ENCODE measurements around the gene MATN4.

MATN4 gene

DNA sequence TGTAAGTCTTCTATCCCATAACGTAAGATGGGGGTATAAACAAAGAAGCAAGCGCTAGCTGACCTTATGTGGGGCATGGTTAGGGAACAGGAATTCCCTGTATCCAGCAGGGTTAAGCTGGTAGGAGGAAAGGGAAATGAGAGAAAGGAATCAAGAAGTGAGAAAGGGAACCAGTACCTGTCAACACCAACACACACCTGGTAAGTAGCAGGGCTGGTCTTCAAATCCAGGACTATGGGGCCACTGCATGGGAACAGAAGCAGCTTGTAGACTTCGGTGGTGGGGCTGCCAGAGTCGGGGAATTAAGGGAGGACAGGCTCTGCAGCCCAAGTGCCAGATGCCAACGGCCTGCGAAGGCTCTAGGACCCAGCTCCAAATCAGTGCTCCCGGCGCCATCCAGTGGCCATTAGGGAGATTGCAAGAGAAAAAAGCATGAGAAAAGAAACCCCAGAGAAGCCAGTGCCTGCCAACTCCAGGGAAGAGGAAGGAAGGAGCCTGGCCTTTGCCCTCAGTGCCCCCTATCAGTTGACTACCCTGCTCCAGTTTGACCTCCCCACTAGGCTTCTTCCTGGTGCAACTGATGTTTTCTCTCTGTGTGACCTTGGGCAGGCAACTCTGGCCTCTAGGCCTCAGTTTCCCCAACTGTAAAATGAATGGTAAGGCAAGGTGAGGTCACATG, 17.3 kb downstream of the MATN4 start:
- DNase-seq (ENCODE audit: low read depth in 2 of 2), result peak; percentile 45 to 62

DNA sequence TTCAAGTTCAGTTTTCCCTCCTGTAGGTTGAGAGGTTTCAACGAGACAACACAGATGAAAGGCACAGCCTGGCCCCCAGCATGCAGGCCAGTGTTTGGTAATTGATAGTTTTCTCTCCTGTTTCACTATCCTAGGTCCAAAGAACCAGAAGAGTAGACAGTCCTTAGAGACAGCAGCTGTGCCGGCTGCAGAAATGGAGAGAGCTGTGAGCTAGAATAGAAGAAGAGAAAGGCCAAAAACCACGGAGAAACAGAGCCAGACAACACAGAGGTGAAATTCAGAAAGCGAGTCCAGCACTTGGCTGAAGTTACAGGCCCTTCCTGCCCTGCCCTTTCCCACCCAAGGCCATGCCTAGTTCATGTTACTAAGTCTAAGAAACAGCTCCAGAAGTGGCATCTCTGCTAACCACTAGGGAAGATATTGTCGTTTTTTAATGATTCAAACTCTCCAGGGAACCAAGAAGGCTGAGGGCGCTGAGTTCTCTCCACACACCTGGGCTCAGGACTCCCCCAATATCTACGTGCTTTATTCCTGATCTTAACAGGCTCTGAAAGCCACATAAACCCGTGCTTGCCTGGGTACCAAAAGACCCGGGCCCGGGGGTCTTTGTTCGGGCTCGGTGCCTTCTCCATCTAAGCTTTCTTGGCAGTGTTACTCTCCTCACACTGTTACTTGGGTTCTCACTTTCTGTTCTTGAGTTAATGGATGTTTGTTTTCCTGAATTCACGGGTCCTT, 18.0 kb downstream of the MATN4 start:
- DNase-seq (ENCODE audit: low read depth in 2 of 2), result no peak

DNA sequence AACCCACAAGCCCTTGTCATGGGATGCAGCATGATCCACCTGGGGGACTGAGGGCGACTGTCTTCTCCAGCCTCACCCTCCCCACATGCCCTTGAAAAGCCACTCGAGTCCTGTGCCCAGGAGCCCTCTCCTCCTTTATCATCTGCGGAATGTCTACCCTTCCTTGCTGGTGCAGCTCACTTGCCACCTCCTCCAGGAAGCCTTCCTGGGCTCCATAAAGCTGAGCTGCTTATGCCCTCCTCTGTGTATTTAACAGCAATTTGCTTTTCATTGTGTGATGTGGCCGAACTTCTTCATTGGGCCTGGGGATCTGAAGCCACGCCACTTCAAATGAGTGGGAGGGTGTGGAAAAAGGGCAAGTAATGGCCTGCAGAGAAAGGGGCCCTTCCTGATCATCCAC, 19.2 kb downstream of the MATN4 start:
- no peak for DNase-seq (ENCODE audit: low read depth in 2 of 2)

DNA sequence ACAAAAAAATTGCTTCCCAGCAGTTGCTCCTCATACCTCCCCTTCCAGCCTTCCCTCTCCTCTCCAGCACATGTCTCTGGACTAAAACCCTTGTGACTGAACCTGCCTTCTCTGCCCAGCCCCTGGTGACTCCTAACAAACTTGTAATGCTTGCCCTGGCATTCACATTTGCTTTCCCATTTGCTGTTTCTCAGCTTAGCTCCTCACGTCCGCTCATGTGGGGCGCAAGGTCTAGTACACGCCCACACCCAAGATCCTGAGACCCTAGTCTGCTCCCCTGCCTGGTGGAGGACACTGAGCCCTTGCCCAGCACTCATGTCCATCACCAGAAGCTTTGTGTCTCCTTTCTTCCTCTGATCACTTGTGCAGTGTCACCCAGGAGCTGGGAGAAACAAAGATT, 19.7 kb downstream of the MATN4 start:
- DNase-seq (ENCODE audit: low read depth in 2 of 2), result no peak

DNA sequence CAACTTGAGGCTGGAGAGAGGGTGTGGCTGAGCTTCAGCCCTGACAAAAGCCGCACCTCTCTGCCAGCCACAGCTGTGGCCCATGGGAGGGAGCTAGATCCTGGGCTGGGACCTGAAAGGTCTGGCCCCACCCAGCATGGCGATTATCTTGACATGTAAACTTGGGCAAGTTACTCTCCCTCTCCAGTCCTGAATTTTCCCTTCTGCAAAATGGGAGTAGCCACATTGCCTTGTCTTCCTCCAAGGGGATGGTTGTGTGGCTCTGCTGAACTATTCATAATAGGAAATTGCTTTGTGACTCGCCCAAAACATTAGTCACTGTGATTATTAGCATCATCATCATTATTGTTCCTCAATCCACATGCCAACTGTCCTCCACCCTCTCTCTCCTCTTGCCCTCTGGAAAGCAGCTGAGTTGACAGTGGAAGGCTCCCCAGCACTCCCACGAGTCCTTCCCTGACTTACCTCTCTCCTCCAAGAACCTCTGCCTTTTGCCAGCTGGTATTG, 24.5 kb downstream of the MATN4 start:
- no peak for DNase-seq (ENCODE audit: low read depth in 2 of 2)

DNA sequence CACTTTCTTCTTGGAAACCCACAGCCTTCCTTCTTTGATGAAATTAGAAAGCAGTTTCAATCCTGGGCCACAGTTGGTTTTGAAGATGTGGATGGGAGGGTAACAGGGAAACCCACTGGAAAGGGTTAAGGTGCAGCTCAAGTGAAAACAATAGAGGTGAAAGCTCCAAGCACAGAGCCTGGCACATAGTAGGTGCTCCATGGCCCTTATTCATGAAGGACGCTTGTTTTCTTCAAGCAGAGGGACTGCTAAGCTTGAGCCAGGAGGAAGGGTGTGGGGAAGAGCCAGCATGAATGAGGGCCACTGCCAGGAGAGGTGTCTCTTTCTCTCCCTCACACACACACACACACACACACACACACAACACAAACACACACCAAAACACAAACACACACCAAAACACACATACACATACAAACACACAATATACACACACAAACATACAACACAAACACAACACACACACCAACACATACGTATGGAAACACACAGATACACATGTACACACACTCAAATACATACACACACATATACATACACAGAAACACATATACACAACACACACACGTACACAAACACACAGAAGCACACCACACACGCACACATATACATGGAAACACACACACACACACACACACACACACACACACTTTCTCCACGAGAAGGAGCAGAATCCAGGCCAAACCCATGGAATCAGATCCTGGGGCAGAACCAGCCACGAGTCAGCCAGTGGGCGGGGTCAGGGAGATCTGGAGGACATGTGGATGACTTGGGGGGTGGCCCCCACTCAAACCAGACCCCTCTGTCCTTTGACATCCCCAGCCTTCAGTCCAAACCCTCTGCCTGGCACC, 25.2 kb downstream of the MATN4 start:
- no peak for DNase-seq (ENCODE audit: low read depth in 2 of 2)

DNA sequence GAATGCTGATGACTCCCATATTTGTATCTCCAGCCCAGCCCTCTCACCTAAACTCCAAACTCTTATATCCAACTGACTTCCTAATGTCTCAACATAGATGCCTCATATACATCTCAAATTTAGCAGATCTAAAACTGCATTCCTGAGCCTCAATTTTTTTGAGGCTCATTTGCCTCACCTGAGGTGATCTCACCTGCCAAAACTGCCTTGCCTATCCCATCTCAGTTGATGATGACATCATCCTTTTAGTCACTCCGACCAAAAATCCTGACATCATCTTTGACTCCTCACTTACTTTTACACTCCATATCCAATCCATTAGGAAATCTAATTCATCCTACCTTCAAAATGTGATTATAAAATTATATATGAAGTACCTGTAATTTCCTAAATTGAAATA, 28.1 kb downstream of the MATN4 start:
- DNase-seq (ENCODE audit: low read depth in 2 of 2), result no peak

DNA sequence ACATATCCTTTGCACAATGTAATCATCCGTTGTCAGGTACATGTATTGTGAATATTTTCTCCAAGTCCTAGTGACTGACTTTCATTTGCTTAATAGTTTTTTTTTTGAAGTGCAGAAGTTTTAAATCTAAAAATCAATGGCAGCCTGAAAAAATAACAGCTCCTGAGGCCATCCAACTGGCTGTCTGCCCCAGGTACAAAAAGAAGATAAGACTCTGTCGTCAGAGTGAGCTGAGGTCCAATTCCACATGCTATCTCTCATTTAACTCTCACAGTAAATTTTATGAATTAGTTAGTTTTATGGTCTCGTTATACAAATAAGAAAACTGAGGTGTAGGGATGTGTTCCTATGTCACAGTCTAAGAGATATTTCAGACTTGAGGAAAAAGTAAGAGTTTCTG, 32.8 kb downstream of the MATN4 start:
- DNase-seq (ENCODE audit: low read depth in 2 of 2), result no peak

DNA sequence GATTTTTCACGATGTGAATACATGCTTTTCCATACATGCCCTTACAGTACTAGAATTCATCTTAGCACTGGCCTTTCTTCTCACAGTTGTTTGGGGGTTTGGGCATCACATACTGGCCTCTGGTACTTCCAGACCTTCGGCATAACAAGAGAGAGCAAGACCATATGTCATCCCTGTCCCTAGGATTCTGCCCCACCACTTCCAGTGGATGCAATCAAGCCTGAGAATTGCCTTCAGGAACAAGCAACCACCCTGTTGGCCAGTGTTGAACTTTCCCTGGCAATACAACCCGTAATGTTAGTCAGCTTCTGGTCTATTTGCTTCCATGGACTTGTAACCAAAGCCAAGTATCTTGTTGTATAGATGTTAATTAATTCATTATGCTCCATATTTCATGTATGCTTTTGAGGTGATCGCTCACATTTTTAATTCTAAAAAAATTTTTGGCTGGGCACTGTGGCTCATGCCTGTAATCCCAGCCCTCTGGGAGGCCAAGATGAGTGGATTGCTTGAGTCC, 38.3 kb downstream of the MATN4 start:
- DNase-seq (ENCODE audit: low read depth in 2 of 2), result no peak

DNA sequence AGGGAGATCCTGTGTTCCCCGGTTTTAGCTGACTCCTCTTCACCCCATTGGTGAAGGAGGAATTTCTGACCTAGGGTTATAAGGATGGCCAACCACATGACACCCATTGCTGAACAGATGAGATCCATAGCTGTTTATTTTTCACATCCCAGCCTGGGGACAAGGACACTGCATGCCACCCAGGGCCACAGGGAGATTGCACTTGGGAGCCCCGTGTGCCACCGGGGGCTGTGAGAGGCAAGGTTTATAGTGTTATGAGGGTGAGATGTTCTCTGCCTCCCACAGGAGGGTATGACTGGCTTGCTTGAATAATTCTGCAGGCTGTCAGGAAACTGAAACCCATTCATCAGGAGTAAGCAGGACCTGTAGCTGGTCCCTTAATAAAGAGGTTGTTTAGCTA, 39.0 kb downstream of the MATN4 start:
- DNase-seq (ENCODE audit: low read depth in 2 of 2), result no peak

DNA sequence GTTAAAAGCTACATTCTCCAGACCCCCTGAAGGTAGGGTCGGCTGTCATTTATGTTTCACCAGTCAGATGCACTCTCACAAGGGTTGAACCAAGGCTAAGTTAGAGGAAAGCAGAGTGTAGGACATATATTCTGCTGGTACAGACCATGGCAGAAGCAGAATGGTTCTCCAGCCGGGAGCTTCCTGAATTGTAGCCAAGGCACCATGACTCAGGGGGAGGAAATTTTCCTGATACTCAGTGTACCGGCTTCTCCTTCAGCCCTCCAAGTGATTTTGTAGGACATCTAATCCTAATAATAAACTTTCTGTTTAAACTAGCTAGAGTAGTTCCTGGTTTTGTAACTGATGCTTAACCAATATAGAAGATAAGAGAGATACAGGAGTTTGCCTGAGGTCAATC, 39.6 kb downstream of the MATN4 start:
- DNase-seq (ENCODE audit: low read depth in 2 of 2), result no peak

DNA sequence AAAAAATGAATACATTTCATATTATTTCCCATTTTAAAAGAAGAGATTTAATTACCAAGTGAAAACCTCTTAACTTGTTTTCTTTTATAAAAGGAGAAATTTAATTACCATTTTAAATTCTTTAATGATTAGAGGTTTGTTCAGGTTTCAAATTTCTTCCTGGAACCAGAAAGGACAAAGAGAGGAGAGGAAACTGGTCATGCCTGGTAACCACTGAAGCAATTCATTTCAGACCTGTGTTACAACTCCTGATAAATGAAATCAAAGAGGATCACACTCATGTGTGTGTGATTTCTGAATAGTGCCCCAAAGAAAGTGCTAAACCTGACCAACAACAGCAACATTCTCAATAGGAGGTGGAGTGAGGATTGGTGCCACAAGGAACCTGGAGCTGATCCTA, 41.1 kb downstream of the MATN4 start:
- no peak for DNase-seq (ENCODE audit: low read depth in 2 of 2)

DNA sequence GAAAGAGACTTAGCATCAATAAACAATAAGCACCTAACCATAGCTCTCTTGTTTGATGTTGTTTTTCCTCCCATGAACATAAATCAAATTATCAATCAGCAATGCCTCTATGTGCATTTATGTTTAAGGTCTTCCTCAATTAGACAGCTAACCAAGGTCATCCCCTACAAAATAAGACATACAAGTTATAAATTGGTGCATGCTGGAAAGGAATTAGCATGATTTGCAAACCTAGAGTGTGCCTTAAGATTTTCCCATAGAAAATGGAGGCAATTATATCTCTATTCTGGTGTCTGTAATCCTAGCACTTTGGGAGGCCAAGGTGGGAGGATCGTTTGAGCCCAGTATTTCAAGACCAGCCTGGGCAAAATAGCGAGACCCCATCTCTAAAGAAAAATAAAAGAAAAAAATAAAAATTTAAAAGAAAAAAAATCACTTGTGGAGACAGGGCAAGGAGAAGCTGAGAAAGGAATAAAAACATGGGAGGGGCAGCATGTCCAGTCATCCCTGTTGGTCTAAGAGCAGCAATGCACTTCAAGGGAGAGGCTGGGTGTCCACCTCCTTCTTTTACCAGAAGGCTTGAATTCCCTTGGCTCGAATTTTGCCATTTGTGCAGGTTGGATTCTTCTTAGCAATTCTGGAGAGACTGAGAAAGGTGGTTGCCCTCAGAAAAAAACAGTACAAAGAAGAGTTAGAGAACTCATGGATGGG, 44.4 kb downstream of the MATN4 start:
- no peak for DNase-seq (ENCODE audit: low read depth in 2 of 2)

DNA sequence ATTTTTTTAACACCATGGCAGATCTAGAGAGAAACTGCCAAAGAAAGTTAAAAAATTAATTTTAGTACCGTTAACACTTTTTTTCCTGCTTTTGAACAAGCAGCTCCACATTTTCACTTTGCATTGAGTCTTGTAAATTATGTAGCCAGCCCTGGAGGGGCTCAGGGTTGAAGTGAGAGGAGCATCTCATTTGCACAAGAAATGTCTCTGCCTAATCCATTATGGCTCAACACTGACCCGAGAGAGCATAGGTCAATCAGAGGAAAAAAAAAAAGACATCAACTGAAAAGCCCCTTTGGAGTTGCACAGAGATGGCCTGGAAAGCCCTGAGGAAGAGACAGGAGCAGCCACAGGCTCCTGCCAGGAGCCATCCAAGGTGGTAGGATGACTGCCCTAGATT, 49.4 kb downstream of the MATN4 start:
- DNase-seq (ENCODE audit: low read depth in 2 of 2), result no peak

DNA sequence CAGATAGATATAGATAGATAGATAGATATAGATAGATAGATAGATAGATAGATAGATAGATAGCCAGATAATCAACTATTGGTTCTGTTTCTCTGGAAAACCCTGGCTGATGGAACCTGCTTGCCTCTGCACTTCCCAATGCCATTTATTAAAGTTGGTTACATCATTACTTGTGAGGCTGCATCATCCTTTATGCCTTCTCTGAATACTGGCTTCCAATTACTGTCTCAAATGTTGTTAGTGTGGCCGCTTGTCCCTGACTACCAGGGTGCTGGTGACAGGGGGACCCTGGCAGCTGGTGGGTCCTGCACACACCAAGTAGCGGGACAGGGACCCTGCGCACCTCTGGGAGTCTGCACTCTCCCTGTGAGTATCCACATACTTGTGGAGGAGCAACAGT, 49.8 kb downstream of the MATN4 start:
- no peak for DNase-seq (ENCODE audit: low read depth in 2 of 2)

DNA sequence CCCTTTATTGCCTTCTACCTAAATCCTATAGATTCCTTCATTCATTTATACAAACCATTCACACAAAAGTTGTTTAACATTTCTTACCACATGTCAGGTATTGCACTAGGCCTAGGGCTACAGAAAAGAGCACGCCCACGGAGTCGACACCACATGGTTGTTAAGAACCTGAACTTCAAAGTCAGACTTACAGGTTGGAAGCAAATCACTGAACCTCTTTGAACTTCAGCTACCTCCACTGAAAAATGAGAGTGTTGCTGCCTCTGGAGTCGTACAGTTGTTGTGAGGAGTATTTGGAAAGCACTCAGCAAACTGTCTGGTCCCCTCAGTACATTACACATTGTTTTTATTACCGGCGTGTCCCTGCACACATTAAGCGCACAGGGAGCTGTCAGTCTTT, 50.4 kb downstream of the MATN4 start:
- no peak for DNase-seq (ENCODE audit: low read depth in 2 of 2)

DNA sequence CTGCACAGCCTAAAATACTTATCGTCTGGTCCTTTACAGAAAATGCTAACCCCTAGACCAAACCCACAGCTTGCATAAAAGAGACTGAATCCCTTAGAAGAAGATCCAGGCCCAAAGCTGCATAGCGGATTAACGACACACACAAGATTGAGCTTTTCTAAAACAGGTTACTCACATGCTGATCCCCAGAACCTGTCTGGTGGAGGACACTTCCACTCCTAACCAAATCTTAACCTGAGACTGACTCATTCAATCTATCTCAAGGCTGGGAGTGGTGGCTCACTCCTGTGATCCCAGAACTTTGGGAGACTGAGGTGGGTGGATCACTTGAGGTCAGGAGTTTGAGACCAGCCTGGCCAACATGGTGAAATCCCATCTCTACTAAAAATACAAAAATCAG, 50.9 kb downstream of the MATN4 start:
- no peak for DNase-seq (ENCODE audit: low read depth in 2 of 2)

DNA sequence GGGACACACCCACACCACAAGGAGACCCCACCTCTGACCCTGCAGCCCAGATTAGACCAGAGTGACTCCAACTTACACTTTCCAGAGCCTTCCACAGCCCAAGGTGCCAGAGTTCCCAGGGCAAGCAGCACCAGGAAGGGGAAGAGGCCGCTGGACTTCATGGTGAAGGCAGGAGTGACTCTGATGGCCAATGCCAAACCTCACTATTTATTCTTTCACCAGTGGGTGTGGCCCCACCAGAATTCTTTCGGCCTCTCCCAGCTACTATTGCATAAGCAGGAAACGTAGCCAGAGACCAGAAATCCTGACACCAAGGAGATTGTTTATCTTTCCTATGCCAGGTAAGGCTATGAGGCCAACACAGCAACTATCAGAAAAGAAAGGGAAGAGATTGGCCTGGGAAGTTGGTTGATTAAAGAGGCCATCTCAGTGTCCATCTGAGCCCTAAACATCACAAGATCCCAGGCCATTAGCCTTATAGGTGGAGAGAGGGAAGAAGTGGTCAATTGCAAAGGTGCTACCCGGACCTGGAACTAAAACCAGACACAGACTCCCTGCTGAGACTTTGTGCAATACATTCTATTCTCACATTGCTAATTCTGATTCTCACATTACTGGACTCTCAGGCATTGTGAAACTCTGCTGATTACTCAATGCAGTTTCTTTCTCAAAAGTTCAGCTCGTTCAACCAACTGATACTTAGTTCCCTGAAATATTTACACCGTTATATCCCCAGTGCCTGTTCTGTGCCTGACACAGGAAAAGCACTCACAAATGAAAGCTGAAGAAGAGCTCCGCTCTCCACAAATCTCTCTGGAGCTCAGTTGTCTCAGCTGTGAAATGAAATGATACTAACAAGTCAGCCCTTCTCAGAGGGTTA, 53.5 kb downstream of the MATN4 start, which contains the start of gene SLPI:
Gene SLPI (minus strand): TSS at position 182 of the 880 bp plus-strand sequence. CDS start 21 bp downstream, at position 161.
- DNase-seq (ENCODE audit: low read depth in 2 of 2), result no peak

DNA sequence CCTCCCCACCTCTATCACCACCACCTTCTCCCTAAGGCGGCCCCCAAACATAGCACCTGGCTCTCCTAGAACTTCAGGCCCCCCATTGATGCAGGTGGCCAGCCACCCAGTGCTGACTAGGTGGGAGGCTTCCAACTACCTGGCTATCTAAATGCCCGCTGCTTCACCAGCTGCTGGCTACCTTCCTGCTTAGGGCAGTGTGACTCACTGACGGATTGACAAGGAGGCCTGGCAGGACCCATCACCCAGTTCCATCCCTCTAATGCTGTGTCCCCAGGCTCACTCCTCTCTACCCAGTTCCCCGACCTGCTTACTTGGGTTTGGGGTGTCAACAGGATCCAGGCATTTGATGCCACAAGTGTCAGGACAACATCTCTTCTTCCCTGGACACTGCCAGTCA, 54.8 kb downstream of the MATN4 start:
- no peak for DNase-seq (ENCODE audit: low read depth in 2 of 2)

DNA sequence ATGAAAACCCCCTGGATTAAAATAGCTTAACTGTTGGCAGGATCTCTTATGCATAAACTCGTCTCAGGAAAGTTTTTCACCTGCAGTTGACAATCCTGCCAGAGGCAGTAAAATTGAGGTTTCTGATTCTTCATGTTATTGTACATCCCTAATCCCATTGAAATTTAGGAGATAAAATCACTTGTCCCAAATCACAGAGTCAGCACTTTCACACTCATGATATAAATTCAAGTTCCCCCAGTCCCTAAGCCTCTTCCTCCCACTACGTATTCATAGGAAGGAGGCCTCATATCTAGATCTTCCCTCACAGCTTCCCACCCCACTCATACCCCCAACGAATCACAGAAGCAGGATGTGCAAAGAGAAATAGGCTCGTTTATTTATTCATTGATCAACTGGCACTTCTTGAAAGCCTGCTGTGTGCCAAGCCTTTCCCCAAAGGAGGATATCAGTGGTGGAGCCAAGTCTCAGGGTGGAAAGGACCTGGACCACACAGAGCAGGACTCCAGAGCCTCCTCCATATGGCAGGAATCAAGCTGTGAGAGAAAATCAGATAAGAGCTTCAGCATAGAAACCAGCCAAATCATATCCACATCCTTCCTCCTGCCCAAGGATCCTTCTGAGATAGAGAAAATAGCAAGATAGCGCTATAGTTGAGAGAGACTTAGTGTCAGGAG, 56.1 kb downstream of the MATN4 start:
- DNase-seq (ENCODE audit: low read depth in 2 of 2), result no peak
